Measurements from ENCODE around the gene PTPRE.

Gene PTPRE

GRCh38 chr10:128069351-128070051, 162.6 kb downstream of the PTPRE start:
- Histone ChIP-seq H3K36me3 (ENCODE audit: low read depth) (peaks cover 75% of the 10 kb centered on the region), H3K4me1 (ENCODE audit: insufficient read depth, poor library complexity, severe bottlenecking) (peaks cover 13% of the 10 kb centered on the region), H3K4me3 (ENCODE audit: severe bottlenecking) (no peak overlapping the region), H3K27me3 (ENCODE audit: insufficient read depth, poor library complexity, severe bottlenecking) (no peaks in the 10 kb centered on the region), H3K9me3 (ENCODE audit: severe bottlenecking) (no peaks in the 10 kb centered on the region), H3K27ac (ENCODE audit: poor library complexity, severe bottlenecking) (no peak overlapping the region)
- TF ChIP-seq, protein P1, sequence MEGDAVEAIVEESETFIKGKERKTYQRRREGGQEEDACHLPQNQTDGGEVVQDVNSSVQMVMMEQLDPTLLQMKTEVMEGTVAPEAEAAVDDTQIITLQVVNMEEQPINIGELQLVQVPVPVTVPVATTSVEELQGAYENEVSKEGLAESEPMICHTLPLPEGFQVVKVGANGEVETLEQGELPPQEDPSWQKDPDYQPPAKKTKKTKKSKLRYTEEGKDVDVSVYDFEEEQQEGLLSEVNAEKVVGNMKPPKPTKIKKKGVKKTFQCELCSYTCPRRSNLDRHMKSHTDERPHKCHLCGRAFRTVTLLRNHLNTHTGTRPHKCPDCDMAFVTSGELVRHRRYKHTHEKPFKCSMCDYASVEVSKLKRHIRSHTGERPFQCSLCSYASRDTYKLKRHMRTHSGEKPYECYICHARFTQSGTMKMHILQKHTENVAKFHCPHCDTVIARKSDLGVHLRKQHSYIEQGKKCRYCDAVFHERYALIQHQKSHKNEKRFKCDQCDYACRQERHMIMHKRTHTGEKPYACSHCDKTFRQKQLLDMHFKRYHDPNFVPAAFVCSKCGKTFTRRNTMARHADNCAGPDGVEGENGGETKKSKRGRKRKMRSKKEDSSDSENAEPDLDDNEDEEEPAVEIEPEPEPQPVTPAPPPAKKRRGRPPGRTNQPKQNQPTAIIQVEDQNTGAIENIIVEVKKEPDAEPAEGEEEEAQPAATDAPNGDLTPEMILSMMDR (IDR thresholded peaks at IDR 0.05; ENCODE audit: poor library complexity, severe bottlenecking) = peak; percentile 86
- peak; percentile 59 for ATAC-seq (ENCODE audit: low read depth)
- no peak for DNase-seq (ENCODE audit: low spot score)

DNA sequence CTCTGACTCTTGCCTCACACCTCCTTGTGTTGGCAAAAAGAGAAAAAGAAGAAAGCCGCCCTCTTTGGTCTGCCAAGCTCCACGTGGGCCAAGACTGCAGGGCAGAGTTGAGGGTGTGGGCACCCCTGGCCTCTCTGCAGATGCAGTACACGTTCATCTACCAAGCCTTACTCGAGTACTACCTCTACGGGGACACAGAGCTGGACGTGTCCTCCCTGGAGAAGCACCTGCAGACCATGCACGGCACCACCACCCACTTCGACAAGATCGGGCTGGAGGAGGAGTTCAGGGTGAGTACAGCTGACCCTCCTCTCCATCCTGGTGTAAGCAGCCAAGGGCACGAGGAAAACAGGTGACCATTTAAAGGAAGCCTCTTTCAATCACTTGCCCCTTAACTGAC, 163.3 kb downstream of the PTPRE start:
- H3K27me3 ChIP-seq (ENCODE audit: insufficient read depth, poor library complexity, severe bottlenecking) = no peaks in the 10 kb centered on the region
- no peak overlapping the region for H3K27ac ChIP-seq (ENCODE audit: poor library complexity, severe bottlenecking)
- DNase-seq (ENCODE audit: low spot score) (no peak), ATAC-seq (ENCODE audit: low read depth) (no peak)
- TF ChIP-seq, protein P1 (IDR thresholded peaks at IDR 0.05; ENCODE audit: poor library complexity, severe bottlenecking) = no peak
- no peaks in the 10 kb centered on the region for H3K9me3 ChIP-seq (ENCODE audit: severe bottlenecking)
- no peak overlapping the region for H3K4me3 ChIP-seq (ENCODE audit: severe bottlenecking)
- H3K4me1 ChIP-seq (ENCODE audit: insufficient read depth, poor library complexity, severe bottlenecking) = peaks cover 7% of the 10 kb centered on the region
- H3K36me3 ChIP-seq (ENCODE audit: low read depth) = peaks cover 80% of the 10 kb centered on the region

GRCh38 chr10:128070721-128071416, 164.0 kb downstream of the PTPRE start:
- Histone ChIP-seq H3K9me3 (ENCODE audit: severe bottlenecking) (no peaks in the 10 kb centered on the region), H3K27ac (ENCODE audit: poor library complexity, severe bottlenecking) (no peak overlapping the region), H3K4me1 (ENCODE audit: insufficient read depth, poor library complexity, severe bottlenecking) (peaks cover 4% of the 10 kb centered on the region), H3K36me3 (ENCODE audit: low read depth) (peaks cover 80% of the 10 kb centered on the region), H3K4me3 (ENCODE audit: severe bottlenecking) (no peak overlapping the region), H3K27me3 (ENCODE audit: insufficient read depth, poor library complexity, severe bottlenecking) (no peaks in the 10 kb centered on the region)
- ATAC-seq (ENCODE audit: low read depth) (no peak), DNase-seq (ENCODE audit: low spot score) (no peak)
- TF ChIP-seq, protein P1 (IDR thresholded peaks at IDR 0.05; ENCODE audit: poor library complexity, severe bottlenecking) = no peak

- Histone ChIP-seq H3K36me3 (ENCODE audit: low read depth) (peaks cover 79% of the 10 kb centered on the region), H3K27ac (ENCODE audit: poor library complexity, severe bottlenecking) (no peak overlapping the region), H3K9me3 (ENCODE audit: severe bottlenecking) (no peaks in the 10 kb centered on the region), H3K4me3 (ENCODE audit: severe bottlenecking) (no peak overlapping the region), H3K4me1 (ENCODE audit: insufficient read depth, poor library complexity, severe bottlenecking) (peaks cover 4% of the 10 kb centered on the region), H3K27me3 (ENCODE audit: insufficient read depth, poor library complexity, severe bottlenecking) (no peaks in the 10 kb centered on the region)
- ATAC-seq (ENCODE audit: low read depth) (no peak), DNase-seq (ENCODE audit: low spot score) (no peak)
- TF ChIP-seq, protein P1 (IDR thresholded peaks at IDR 0.05; ENCODE audit: poor library complexity, severe bottlenecking) = no peak
Measured at GRCh38 chr10:128071417-128071782, 164.5 kb downstream of the PTPRE start.

GRCh38 chr10:128072046-128072445, 165.1 kb downstream of the PTPRE start:
- TF ChIP-seq, protein P1 (IDR thresholded peaks at IDR 0.05; ENCODE audit: poor library complexity, severe bottlenecking) = no peak
- Histone ChIP-seq H3K36me3 (ENCODE audit: low read depth) (peaks cover 79% of the 10 kb centered on the region), H3K27me3 (ENCODE audit: insufficient read depth, poor library complexity, severe bottlenecking) (no peaks in the 10 kb centered on the region), H3K27ac (ENCODE audit: poor library complexity, severe bottlenecking) (no peak overlapping the region), H3K4me3 (ENCODE audit: severe bottlenecking) (no peak overlapping the region), H3K9me3 (ENCODE audit: severe bottlenecking) (no peaks in the 10 kb centered on the region), H3K4me1 (ENCODE audit: insufficient read depth, poor library complexity, severe bottlenecking) (peaks cover 4% of the 10 kb centered on the region)
- no peak for ATAC-seq (ENCODE audit: low read depth)
- DNase-seq (ENCODE audit: low spot score) = no peak
